Mesothelial cell of epicardium (in vitro differentiated cells): Measurements from ENCODE around the gene COPB1. TPM values are rescaled to one million over a fixed set of nuclear protein-coding genes. Genes with fewer than 3 reads are reported as not detected.

ENCODE experiments used
- DNase-seq, 2 experiments: peaks; one replicate each; pipeline ENCODE4 v3.0.0; 2021; ENCODE audit warnings: low spot score in 2 of 2; ENCODE audit not compliant: unreplicated experiment in 2 of 2
- H3K27ac Mint-ChIP-seq: 2 replicates; pipeline ENCODE4 v1.8.0; 2021; ENCODE audit warnings: mixed read lengths
- H3K27me3 Mint-ChIP-seq: 2 replicates; pipeline ENCODE4 v1.8.0; 2021; ENCODE audit warnings: low read depth, mixed read lengths
- H3K36me3 Mint-ChIP-seq: 2 replicates; pipeline ENCODE4 v1.8.0; 2021; ENCODE audit warnings: mixed read lengths
- H3K4me1 Mint-ChIP-seq: 2 replicates; pipeline ENCODE4 v1.8.0; 2021; ENCODE audit warnings: mixed read lengths
- H3K4me3 Mint-ChIP-seq: 2 replicates; pipeline ENCODE4 v1.8.0; 2021; ENCODE audit warnings: mild to moderate bottlenecking, moderate library complexity, mixed read lengths
- H3K9me3 Mint-ChIP-seq: 2 replicates; pipeline ENCODE4 v1.8.0; 2021; ENCODE audit warnings: mixed read lengths
- total RNA-seq: library from RNA; stranded (reverse); gene quantifications from 3 replicates; pipeline ENCODE4 v1.2.1, GENCODE V29; 2021
- TF ChIP-seq, protein P1 (sequence below): fragments of 200-600 bp; sonication (generic); IDR thresholded peaks from one replicate; pipeline ENCODE4 v1.5.0; 2021; ENCODE audit warnings: antibody characterized with exemption; ENCODE audit not compliant: unreplicated experiment

The COPB1 gene
- total RNA-seq, 1 donor from 2014 or later = 116 TPM

- Mint-ChIP-seq H3K27me3 (peaks cover 8% of the 10 kb centered on the region), H3K36me3 (no peaks in the 10 kb centered on the region), H3K4me3 (no peak overlapping the region), H3K9me3 (no peaks in the 10 kb centered on the region), H3K4me1 (peaks cover 9% of the 10 kb centered on the region), H3K27ac (no peak overlapping the region)
- DNase-seq = no peak
- TF ChIP-seq, protein P1, sequence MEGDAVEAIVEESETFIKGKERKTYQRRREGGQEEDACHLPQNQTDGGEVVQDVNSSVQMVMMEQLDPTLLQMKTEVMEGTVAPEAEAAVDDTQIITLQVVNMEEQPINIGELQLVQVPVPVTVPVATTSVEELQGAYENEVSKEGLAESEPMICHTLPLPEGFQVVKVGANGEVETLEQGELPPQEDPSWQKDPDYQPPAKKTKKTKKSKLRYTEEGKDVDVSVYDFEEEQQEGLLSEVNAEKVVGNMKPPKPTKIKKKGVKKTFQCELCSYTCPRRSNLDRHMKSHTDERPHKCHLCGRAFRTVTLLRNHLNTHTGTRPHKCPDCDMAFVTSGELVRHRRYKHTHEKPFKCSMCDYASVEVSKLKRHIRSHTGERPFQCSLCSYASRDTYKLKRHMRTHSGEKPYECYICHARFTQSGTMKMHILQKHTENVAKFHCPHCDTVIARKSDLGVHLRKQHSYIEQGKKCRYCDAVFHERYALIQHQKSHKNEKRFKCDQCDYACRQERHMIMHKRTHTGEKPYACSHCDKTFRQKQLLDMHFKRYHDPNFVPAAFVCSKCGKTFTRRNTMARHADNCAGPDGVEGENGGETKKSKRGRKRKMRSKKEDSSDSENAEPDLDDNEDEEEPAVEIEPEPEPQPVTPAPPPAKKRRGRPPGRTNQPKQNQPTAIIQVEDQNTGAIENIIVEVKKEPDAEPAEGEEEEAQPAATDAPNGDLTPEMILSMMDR = no peak
Measured at GRCh38 chr11:14411818-14412217, 87.8 kb downstream of the COPB1 start.

DNA sequence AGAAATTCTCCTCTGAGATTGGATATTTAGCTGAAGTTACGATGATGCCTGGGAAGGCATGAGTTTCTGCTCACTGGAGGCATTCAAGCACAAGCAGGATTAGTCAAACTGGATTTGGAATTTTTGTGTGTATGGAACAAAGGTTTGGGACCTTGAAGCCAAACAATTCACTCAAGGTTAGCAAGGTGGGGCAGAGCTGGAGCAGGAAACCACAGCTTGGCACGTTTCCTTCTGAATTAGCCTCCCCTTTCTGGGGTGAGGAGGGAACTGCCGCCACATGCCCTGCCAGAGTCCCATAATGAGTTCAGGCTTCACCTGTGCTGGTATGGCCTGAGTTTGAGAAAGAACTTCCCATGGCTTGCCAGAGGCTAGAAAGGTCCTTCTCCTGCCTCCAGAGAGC lies 89.7 kb downstream of the COPB1 start:
- H3K9me3 Mint-ChIP-seq = no peaks in the 10 kb centered on the region
- H3K4me1 Mint-ChIP-seq = peaks cover 9% of the 10 kb centered on the region
- TF ChIP-seq, protein P1 = no peak
- H3K4me3 Mint-ChIP-seq = no peak overlapping the region
- H3K27me3 Mint-ChIP-seq = peaks cover 8% of the 10 kb centered on the region
- no peaks in the 10 kb centered on the region for H3K36me3 Mint-ChIP-seq
- no peak for DNase-seq
- H3K27ac Mint-ChIP-seq = no peak overlapping the region

GRCh38 chr11:14408612-14409011 lies 91.0 kb downstream of the COPB1 start:
- Mint-ChIP-seq H3K36me3 (no peaks in the 10 kb centered on the region), H3K27ac (no peak overlapping the region), H3K4me3 (no peak overlapping the region), H3K9me3 (no peaks in the 10 kb centered on the region), H3K27me3 (peaks cover 8% of the 10 kb centered on the region), H3K4me1 (peaks cover 2% of the 10 kb centered on the region)
- TF ChIP-seq, protein P1 = no peak
- DNase-seq = no peak

Other genes with a start within 250 kb of the COPB1 start
- gene RRAS2, start 140.6 kb downstream of the COPB1 start, total RNA-seq = 51.3 to 53.3 TPM (median 51.9 TPM) in 3 replicates
- gene PSMA1, start 20.6 kb upstream of the COPB1 start, total RNA-seq = 129 to 141 TPM (median 133 TPM) in 3 replicates
- gene PDE3B, start 144.0 kb upstream of the COPB1 start, total RNA-seq = 10.1 to 12.3 TPM (median 10.7 TPM) in 3 replicates